ENCODE results near the gene CAMKMT. TPM values are rescaled to one million over a fixed set of nuclear protein-coding genes. Genes with fewer than 3 reads are reported as not detected.

Gene CAMKMT
- total RNA-seq, 4 donors from 2014 or later = 9.8 to 33.0 (median 18.7) TPM

DNA sequence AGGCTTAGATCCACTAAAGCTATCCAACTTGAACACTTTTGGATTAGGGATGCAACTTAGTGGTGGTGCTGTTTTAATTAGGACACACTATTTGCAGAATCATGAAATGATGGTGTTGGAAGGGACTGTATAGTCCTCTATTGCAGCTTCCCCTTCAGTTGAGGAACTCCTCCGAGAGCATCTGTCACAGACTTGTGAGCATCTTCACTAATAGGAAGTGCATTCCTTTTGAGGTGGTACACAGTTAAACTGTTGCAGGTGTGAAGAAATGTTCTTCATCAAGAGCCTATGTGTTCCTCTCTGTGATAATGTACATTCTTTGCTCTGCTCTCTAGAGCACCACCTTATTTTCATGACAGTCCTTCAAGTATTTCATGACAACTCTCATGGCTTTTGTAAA is 197.4 kb downstream of the CAMKMT start:
- Histone ChIP-seq H3K36me3 (no peaks in the 10 kb centered on the region), H3K27me3 (no peaks in the 10 kb centered on the region), H3K9me3 (no peaks in the 10 kb centered on the region), H3K4me3 (no peak overlapping the region), H3K27ac (no peak overlapping the region), H3K4me1 (no peaks in the 10 kb centered on the region)
- TF ChIP-seq POLR2A (IDR thresholded peaks at IDR 0.05) = no peak
- TF ChIP-seq CTCF (IDR thresholded peaks at IDR 0.05) = no peak
- DNase-seq = no peak

GRCh38 chr2:44560352-44560751 is 198.6 kb downstream of the CAMKMT start:
- Histone ChIP-seq H3K36me3 (no peaks in the 10 kb centered on the region), H3K4me1 (no peaks in the 10 kb centered on the region), H3K27ac (no peak overlapping the region), H3K9me3 (no peaks in the 10 kb centered on the region), H3K4me3 (no peak overlapping the region), H3K27me3 (no peaks in the 10 kb centered on the region)
- TF ChIP-seq POLR2A (IDR thresholded peaks at IDR 0.05) (no peak), CTCF (IDR thresholded peaks at IDR 0.05) (peak in 2 of 6 experiments; percentile 16 to 19)
- DNase-seq = peak in 1 of 3 donors; percentile 56

DNA sequence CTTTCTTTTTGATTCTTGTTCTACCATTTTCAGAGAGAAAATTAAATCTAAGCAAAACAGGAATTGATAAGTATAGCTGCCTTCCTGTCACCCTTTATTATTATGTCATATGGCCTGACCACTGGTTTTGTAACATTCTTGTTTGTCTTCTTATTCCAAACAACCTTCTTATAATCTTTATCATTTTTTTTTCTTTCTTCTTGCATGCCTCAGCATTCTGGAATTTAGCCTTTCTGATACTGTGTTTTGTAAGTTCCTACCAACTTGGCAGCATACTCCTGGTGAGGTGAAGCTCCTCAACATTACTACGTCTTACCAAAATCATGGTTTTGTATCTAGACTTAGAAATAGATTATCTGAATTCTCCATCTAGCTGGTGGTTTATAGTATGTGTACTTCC is 199.2 kb downstream of the CAMKMT start:
- Histone ChIP-seq H3K9me3 (no peaks in the 10 kb centered on the region), H3K36me3 (no peaks in the 10 kb centered on the region), H3K4me3 (no peak overlapping the region), H3K27ac (no peak overlapping the region), H3K27me3 (no peaks in the 10 kb centered on the region), H3K4me1 (no peaks in the 10 kb centered on the region)
- TF ChIP-seq POLR2A (IDR thresholded peaks at IDR 0.05) (no peak), CTCF (IDR thresholded peaks at IDR 0.05) (no peak)
- DNase-seq = no peak

DNA sequence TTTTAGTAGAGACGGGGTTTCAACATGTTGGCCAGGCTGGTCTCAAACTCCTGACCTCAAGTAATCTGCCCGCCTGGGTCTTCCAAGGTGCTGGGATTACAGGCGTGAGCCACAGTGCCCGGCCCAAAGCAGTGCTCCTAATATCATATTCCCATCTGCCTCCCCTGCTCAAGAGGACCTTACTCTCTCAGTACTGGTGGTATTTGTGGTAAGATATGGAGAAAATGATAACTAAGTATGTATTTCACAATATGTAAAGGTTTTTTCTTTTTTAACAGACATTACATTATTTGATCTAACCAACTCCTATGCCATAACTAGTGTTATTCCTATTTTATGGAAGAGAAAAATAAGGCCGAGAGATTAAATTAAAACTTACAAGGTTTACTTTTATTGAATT is 201.0 kb downstream of the CAMKMT start:
- Histone ChIP-seq H3K27me3 (no peaks in the 10 kb centered on the region), H3K27ac (no peak overlapping the region), H3K9me3 (no peaks in the 10 kb centered on the region), H3K4me1 (no peaks in the 10 kb centered on the region), H3K4me3 (no peak overlapping the region), H3K36me3 (no peaks in the 10 kb centered on the region)
- TF ChIP-seq POLR2A (IDR thresholded peaks at IDR 0.05) = no peak
- TF ChIP-seq CTCF (IDR thresholded peaks at IDR 0.05) = no peak
- DNase-seq = no peak

- Histone ChIP-seq H3K4me1 (no peaks in the 10 kb centered on the region), H3K9me3 (no peaks in the 10 kb centered on the region), H3K27ac (no peak overlapping the region), H3K4me3 (no peak overlapping the region), H3K36me3 (no peaks in the 10 kb centered on the region), H3K27me3 (no peaks in the 10 kb centered on the region)
- DNase-seq = no peak
- no peak for TF ChIP-seq CTCF (IDR thresholded peaks at IDR 0.05)
- TF ChIP-seq POLR2A (IDR thresholded peaks at IDR 0.05) = no peak
Measured at GRCh38 chr2:44564752-44565151, 203.0 kb downstream of the CAMKMT start.

DNA sequence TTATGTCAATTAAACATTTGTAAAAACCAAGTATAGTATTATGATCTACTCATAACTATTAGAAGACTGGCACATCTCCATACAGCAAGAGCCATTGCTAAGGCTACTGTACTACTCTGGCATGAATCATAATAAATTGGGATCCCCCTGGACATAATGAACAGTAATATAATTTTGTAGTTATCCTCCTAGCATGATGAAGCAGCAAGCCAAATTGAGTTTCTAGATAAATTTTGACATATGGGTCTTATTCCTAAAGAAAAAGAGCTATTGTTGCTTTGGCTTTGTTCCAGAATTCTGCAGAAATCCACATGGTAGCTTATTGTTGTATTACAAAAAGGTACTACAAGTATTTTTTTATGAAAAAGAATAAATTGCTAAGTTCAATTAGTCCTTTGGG is 204.3 kb downstream of the CAMKMT start:
- no peak overlapping the region for H3K4me3 ChIP-seq
- no peak for DNase-seq
- H3K27me3 ChIP-seq = no peaks in the 10 kb centered on the region
- no peaks in the 10 kb centered on the region for H3K9me3 ChIP-seq
- no peaks in the 10 kb centered on the region for H3K36me3 ChIP-seq
- H3K27ac ChIP-seq = no peak overlapping the region
- TF ChIP-seq POLR2A (IDR thresholded peaks at IDR 0.05) (no peak), CTCF (IDR thresholded peaks at IDR 0.05) (no peak)
- H3K4me1 ChIP-seq = no peaks in the 10 kb centered on the region

Measured in Peyer's patch (tissue), 4 donors.